ENCODE measurements around the gene SYNCRIP. TPM values are rescaled to one million over a fixed set of nuclear protein-coding genes. Genes with fewer than 3 reads are reported as not detected.
A peak's percentile ranks its signal among the peaks of the same experiment; 100 is the strongest.

The SYNCRIP gene
- polyA plus RNA-seq, 1 of the 3 experiments (the other 2 are of a cell fraction) = 15.9 TPM

DNA sequence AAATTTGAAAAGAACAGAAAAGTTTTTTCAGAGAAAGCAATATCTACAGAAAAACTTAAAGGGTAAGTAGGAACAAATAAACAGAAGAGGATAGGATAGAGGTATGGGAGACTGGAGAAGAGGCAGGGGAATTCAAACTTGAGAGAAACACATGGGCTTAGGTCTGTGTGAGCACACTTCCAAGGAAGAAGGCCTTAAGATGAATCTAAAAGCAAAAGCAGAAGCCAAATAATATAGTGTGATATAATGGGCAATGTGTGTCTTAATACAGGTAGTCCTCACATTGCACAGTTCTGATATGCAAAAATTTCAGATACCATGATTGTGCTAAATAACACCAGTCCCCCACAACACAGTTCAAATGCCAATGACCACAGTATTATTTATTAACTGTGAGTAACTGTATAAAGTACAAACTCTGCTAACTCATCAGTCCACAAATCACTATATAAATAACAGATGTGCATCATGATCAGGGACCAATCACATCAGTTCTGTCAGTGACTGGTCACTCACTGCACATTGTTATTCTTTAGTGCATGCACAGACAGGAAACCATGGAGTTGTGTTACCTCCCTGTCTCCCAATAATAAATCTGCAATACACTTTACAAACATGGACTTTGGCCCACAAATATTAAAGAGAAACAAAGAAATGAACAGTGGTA, 67.6 kb downstream of the SYNCRIP start:
- no peaks in the 10 kb centered on the region for H3K9me3 ChIP-seq
- H2AFZ ChIP-seq (ENCODE audit: low read depth) = no peak overlapping the region
- no peak for DNase-seq
- peaks cover 3 to 8% of the 10 kb centered on the region in 2 experiments; a peak in 2 of 4 replicates for H3K4me1 ChIP-seq (ENCODE audit: control insufficient read depth in 1 of 2, insufficient read depth in 2 of 2, low read depth in 1 of 2, low read length in 1 of 2)
- H3K9me2 ChIP-seq = no peaks in the 10 kb centered on the region
- peaks cover 94% of the 10 kb centered on the region for H3K79me2 ChIP-seq (ENCODE audit: insufficient read depth)
- ChIA-PET CTCF (no interaction called here), POLR2A (no interaction called here)
- peak overlapping the region; percentile 16 to 38; a peak in 3 of 4 replicates for H3K27ac ChIP-seq (ENCODE audit: low read depth in 2 of 2, low read length in 1 of 2)
- no peaks in the 10 kb centered on the region for H3K27me3 ChIP-seq (ENCODE audit: insufficient read depth)
- peaks cover 44% of the 10 kb centered on the region for H4K20me1 ChIP-seq (ENCODE audit: insufficient read depth)
- H3K4me2 ChIP-seq = peak overlapping the region; percentile 6; the same call in 1 of the 2 replicates
- peaks cover 15% of the 10 kb centered on the region for H3F3A ChIP-seq (replicated peaks; ENCODE audit: insufficient read depth)
- H3K36me3 ChIP-seq (replicated peaks in 1 of 2; ENCODE audit: control insufficient read depth in 1 of 2, insufficient read depth in 2 of 2, low read length in 1 of 2) = peaks cover 16 to 24% of the 10 kb centered on the region in 2 experiments
- no peak overlapping the region for H3K9ac ChIP-seq
- TF ChIP-seq TCF12 (IDR thresholded peaks at IDR 0.05) = peak; percentile 30; the same call in 1 of the 2 replicates
- TF ChIP-seq, protein P1, sequence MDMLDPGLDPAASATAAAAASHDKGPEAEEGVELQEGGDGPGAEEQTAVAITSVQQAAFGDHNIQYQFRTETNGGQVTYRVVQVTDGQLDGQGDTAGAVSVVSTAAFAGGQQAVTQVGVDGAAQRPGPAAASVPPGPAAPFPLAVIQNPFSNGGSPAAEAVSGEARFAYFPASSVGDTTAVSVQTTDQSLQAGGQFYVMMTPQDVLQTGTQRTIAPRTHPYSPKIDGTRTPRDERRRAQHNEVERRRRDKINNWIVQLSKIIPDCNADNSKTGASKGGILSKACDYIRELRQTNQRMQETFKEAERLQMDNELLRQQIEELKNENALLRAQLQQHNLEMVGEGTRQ (IDR thresholded peaks at IDR 0.05; ENCODE audit: borderline replicate concordance, low read depth, low read length) = no peak
- no peak for TF ChIP-seq FOXM1 (IDR thresholded peaks at IDR 0.05; ENCODE audit: low read depth)
- TF ChIP-seq JUND (IDR thresholded peaks at IDR 0.05) = no peak
- TF ChIP-seq GATA2 (CRISPR knock-in tag; IDR thresholded peaks at IDR 0.05) = no peak
- no peak for TF ChIP-seq MEF2A (IDR thresholded peaks at IDR 0.05; ENCODE audit: borderline replicate concordance, low read depth)
- no peak for TF ChIP-seq RAD21 (IDR thresholded peaks at IDR 0.05; ENCODE audit: low read length)
- TF ChIP-seq EP300 (IDR thresholded peaks at IDR 0.05; ENCODE audit: borderline replicate concordance in 1 of 2, low read depth in 1 of 2, low read length in 1 of 2) = no peak
- no peak overlapping the region for H3K4me3 ChIP-seq (ENCODE audit: low read depth in 2 of 2, low read length in 1 of 2)

DNA sequence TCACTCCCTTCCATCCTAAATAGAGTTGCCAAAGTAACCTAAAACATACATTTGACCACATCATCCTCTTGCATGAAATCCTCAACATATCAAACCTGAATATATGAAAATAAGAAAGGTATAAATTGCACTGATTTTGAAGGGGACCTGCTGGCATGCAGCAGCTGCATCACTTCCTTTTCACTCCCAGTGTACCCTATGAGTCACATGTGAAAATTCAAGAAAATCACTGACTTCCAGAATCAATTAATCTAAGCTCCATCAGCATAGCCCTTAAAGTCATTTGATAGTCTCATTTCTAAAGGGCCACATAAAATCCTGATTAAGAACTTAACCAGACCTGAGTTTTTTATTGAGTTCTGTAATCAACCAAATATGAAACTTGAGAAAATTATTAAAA, 73.4 kb downstream of the SYNCRIP start:
- Histone ChIP-seq H3F3A (replicated peaks; ENCODE audit: insufficient read depth) (no peaks in the 10 kb centered on the region), H3K4me3 (ENCODE audit: low read depth in 2 of 2, low read length in 1 of 2) (no peak overlapping the region), H3K27ac (ENCODE audit: low read depth in 2 of 2, low read length in 1 of 2) (peak overlapping the region in 1 of 2 experiments; percentile 33; a peak in 1 of 4 replicates), H2AFZ (ENCODE audit: low read depth) (no peak overlapping the region), H3K79me2 (ENCODE audit: insufficient read depth) (peaks cover 68% of the 10 kb centered on the region), H3K9me3 (no peaks in the 10 kb centered on the region), H3K4me2 (no peak overlapping the region), H3K4me1 (ENCODE audit: control insufficient read depth in 1 of 2, insufficient read depth in 2 of 2, low read depth in 1 of 2, low read length in 1 of 2) (peaks cover 0 to 6% of the 10 kb centered on the region in 2 experiments; a peak in 1 of 4 replicates), H3K9ac (no peak overlapping the region), H3K36me3 (replicated peaks in 1 of 2; ENCODE audit: control insufficient read depth in 1 of 2, insufficient read depth in 2 of 2, low read length in 1 of 2) (peaks cover 29 to 52% of the 10 kb centered on the region in 2 experiments), H3K9me2 (no peaks in the 10 kb centered on the region), H3K27me3 (ENCODE audit: insufficient read depth) (no peaks in the 10 kb centered on the region), H4K20me1 (ENCODE audit: insufficient read depth) (peaks cover under 1% of the 10 kb centered on the region; the same call in 1 of the 2 replicates)
- no peak for DNase-seq
- ChIA-PET POLR2A (no interaction called here), CTCF (no interaction called here)
- no peak for TF ChIP-seq FOXJ3 (CRISPR knock-in tag; IDR thresholded peaks at IDR 0.05)
- TF ChIP-seq JUND (IDR thresholded peaks at IDR 0.05) = 0 out of 2 replicates have a peak, but pooled peaks have one; percentile 28
- no peak for TF ChIP-seq EZH2phosphoT487 (IDR thresholded peaks at IDR 0.05; ENCODE audit: borderline replicate concordance, low read depth)
- no peak for TF ChIP-seq GATA2 (CRISPR knock-in tag; IDR thresholded peaks at IDR 0.05)
- no peak for TF ChIP-seq RXRA (IDR thresholded peaks at IDR 0.05; ENCODE audit: borderline replicate concordance, low read depth)
- peak; percentile 48; the same call in 1 of the 2 replicates for TF ChIP-seq PBX3 (IDR thresholded peaks at IDR 0.05)
- TF ChIP-seq TCF12 (IDR thresholded peaks at IDR 0.05) = peak; percentile 20; the same call in 1 of the 2 replicates
- TF ChIP-seq USF1 (IDR thresholded peaks at IDR 0.05; ENCODE audit: borderline replicate concordance, low read depth) = no peak
- TF ChIP-seq RCOR1 (IDR thresholded peaks at IDR 0.05; ENCODE audit: low read length) = no peak
- TF ChIP-seq RFX5 (IDR thresholded peaks at IDR 0.05; ENCODE audit: low read length) = no peak
- peak; percentile 32; the same call in 1 of the 2 replicates for TF ChIP-seq FOSL2 (IDR thresholded peaks at IDR 0.05; ENCODE audit: borderline replicate concordance, low read depth)
- TF ChIP-seq, protein P2, sequence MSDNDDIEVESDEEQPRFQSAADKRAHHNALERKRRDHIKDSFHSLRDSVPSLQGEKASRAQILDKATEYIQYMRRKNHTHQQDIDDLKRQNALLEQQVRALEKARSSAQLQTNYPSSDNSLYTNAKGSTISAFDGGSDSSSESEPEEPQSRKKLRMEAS (IDR thresholded peaks at IDR 0.05; ENCODE audit: low read depth) = no peak
- TF ChIP-seq FOXM1 (IDR thresholded peaks at IDR 0.05; ENCODE audit: low read depth) = no peak
- TF ChIP-seq SIN3A (IDR thresholded peaks at IDR 0.05; ENCODE audit: borderline replicate concordance, low read depth, low read length) = no peak

Data from SK-N-SH (cell line).